Cerebellar cortex (tissue), 1 donor: ENCODE data around the gene QARS1.

ENCODE experiments used
- DNase-seq: peaks from one replicate; pipeline ENCODE4 v3.0.0-alpha.2; 2015; ENCODE audit warnings: low spot score

QARS1 gene

DNA sequence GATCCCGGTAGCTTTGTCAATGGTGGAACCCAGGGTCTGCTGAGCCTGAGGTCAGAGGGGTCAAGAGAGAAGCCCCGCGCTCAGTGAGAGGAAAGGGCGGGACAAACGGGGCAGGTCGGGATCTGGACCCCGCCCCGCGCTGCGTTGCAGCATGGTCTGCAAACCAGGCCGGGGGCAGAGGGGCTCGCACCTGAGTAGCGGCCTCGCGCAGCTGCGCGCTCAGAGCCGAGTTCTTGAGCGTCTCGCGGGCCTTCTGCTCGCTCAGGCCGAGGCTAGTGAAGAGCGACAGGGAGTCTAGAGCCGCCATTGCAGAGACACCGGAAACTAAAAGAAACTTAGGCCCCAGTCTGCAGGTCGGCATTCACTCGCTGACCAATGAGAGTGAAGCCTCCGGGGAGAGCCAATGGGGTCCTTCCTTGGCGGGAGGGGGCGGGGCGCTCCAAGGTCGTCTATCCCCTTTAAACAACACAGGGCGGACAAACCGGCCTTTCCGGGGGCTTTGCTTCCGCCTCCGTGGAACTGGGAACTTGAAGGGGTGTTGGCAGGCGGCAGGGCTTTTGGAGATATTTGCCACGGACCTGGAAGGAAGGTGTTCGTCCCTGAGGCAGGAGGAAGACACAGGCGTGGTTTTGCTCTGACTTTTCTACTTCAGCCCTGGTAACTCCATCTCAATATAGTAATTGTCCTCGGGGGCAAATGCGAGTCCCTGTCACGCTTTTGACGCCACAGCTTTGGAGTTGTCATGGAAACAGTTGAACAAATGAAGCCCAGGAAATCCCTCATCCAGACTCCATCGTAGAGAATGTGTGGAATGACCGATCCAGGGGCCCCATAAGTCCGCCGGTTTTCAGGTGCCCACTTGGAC is at the start of gene QARS1:
Gene QARS1 (minus strand): TSS at position 331 of the 865 bp plus-strand sequence. CDS start 24 bp downstream, at position 307.
- DNase-seq: peak; percentile 97

- DNase-seq: no peak
Measured at GRCh38 chr3:49153349-49153912, 48.9 kb upstream of the QARS1 start.

DNA sequence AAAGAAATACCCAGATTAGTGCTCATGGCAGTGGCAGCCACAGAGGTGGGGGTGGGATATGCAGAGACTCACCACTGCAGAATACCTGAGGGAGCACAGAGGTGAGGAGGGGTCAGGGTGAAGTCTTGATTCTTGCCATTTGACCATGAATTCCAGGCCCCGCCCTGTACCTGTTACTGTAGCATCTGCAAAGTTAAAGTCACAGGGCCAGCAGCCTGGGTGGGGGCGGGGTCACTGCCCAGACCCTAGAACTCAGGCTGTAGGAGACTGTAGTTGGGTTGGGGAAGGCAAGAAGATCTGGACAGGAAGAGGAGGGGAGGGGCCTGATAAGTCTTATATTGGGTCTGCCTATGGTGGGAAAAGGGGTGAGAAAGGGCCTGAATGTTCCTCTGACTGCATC is 47.1 kb upstream of the QARS1 start:
- no peak for DNase-seq

GRCh38 chr3:49148159-49148558 is 43.6 kb upstream of the QARS1 start:
- no peak for DNase-seq

GRCh38 chr3:49140080-49140479 is 35.5 kb upstream of the QARS1 start:
- no peak for DNase-seq

- DNase-seq: no peak
Measured at GRCh38 chr3:49135499-49135898, 30.9 kb upstream of the QARS1 start.

DNA sequence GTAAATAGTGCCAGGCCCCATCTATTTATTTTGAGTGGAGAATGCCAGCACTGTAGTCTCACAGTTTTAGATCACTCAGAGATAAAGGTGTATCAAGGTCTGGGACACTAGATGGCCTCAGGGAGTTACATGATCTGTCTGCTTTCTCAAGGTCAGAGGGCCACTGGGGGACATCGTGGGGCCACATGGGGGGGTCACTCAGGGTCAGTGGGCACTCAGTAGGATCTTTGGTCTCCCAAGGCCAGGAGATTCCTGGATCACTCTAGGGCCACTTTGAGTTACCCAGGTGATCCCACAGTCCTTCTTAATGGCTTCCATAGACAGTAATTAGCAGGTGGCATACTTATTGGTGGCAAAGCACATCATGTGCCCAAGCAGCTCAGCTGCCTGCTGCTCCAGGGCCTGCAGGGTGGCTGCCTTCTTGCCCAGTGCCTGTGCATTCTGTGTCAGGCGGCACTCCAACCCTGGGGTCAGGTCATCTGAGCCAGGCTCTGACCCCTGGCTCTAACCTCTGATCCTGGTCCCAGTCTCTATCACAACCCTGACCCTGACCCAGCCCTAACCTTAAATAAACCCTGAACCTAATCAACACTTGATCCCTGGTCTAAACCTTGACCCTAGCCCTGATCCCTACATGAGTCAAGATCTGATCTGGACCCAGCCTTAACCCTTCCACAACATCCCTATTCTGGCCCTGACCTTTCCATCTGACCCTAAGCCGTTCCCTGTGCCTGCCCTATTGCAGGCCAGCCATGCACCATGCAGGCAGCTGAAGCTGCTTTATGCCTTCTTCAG is 30.1 kb upstream of the QARS1 start:
- no peak for DNase-seq

DNA sequence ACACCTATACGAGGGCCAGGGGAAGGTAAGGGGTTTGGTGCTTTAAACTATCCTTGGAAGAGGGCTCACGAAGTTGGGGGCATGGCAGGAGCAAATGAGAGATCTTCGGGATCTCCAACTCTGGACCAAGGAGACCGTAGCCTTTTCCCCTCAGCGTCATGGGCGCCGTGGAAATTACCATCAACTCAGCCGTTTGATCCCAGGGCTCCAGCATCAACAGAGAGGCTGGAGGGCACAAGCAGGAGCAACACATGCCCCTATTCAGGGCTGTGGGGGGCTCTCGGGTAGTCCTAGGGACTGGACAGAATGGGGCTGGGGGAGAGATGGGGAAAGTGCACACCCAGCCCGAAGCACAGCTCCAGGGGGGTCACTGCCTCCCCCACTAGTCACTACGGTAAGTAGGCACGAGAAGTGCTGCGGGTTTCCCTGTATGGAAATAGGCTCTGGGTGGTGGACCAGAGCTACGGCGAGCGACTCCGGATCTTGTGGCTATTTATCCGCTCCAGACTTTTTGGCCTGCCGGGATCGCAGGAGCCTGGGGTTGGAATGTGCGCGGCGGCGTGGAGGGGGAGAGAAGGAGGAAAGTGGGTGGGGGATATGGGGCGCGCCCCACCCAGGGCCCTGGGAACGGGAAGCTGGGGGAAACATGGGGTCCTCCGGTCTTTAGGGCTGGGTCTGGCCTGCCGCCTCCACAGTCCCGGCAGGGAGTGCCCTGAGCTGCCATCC is 28.8 kb upstream of the QARS1 start:
- DNase-seq: peak; percentile 90

DNA sequence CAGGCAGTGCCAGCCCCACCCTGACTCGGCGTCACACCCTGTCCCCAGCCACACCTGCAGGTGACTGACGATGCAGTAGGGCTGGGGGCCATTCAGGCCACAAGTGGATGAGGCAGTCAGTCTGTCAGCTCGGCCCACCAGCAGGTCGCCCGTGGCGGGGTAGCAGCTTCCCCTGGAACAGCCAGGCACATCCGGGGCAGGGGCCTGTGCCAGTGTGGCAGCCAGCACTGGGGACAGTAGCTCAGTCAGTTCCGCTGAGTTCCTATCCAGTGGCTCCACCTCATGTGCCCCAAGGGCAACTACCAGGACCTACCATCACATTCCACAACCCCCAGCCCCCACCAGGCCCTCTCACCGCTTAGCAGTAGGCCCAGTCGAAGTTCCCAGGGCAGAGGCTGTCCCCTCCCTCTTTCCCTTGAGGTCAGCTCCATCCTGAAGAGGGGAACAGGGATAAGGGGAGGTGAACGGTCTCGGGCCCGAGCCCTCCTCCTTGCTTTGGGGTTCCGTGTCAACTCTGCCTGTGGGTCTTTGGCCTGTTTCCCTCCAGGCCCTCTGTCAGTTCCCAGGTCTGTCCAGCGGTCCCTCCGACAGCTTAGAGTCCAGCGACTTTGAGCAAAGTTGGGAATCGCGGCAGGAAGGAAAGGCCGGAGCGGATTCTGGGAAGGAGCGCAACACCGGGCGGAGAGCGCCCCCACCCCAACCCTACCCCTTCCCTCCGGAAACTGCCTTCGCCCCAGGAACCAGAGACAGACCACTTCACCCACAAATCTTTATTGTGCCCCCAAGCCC is 28.1 kb upstream of the QARS1 start, which contains the start of gene LAMB2:
Gene LAMB2 (minus strand): TSS at position 614 of the 789 bp plus-strand sequence. CDS start 183 bp downstream, at position 431.
- peak; percentile 78 for DNase-seq

GRCh38 chr3:49132073-49132436 is 27.5 kb upstream of the QARS1 start:
- no peak for DNase-seq

DNA sequence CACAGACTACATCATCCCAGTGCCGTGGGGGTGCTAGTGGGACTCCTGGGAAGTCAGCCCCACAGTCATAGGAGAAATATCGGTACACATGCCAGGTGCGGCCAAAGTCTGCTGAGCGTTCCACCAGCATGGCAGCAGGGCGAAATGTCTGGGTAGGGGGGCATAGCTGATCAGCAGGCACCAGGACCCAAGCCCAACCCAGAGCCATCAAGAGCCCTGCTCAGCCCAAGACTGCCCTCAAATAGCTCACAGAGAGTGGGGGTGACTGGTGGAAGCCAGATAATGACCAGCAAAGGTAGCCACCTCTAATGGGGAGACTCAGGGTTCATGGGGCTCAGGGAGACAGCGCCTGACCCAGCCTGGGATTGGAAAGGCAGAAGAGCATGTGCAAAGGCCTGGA is 27.0 kb upstream of the QARS1 start:
- DNase-seq: no peak

DNA sequence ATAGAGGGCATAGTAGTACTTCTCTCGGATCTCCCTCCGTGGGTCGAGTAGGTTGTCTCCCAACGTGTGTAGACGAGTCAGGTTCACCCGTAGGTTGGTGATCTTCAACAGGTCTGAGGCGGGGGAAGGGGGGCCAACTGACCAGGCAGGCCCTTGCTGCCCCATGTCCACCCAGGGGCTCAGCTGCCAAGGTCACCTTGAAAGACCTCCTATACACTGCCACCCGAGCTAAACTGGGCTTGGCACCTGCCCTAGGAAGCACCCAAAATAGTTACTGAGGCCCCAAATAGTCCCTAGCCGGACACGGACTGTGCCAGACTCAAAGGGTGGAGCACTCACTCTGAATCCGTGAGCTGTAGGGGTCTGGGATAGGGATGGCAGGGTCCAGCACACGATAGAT is 26.5 kb upstream of the QARS1 start:
- DNase-seq: no peak

GRCh38 chr3:49124991-49125670 is 20.6 kb upstream of the QARS1 start:
- peak; percentile 41 for DNase-seq

GRCh38 chr3:49124203-49124602 is 19.6 kb upstream of the QARS1 start:
- DNase-seq: no peak

DNA sequence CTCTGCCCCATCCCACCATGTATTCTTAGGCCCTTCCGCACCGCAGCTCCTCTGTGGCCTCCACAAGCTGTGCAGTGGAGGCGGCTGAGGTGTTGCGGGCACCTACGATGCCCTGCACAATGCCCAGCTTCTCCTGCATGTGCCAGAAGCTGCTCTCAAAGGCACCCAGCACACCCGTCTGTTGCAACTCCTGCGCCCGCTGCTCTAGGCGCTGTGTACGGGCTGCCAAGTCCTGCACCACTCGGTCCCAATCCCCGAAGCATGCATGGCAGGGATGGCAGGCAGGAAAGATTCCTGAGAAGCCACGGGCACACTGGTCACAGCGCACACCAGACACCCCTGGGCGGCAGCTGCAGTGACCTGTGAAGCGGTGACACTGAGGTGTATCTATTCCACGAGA is 19.1 kb upstream of the QARS1 start:
- no peak for DNase-seq

GRCh38 chr3:49122886-49123545 is 18.5 kb upstream of the QARS1 start:
- no peak for DNase-seq

DNA sequence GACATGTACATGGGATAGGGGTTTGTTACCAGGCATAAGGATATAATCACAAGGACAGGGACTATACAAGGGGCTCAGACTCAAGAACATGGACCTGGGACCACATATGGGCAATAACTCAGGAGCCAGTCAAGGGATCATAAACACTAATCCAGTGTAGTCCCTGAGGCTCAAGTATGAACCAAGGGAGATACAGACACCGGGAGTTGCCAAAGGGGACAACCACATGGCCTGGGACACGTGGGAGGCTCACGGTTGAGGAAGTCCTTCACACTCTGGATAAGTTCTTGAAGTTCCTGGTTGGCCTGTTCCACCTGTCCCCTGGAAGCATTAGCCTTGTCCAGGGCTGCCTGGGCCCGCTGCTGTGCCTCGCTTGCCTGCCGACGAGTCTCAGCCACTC is 17.9 kb upstream of the QARS1 start:
- no peak for DNase-seq

DNA sequence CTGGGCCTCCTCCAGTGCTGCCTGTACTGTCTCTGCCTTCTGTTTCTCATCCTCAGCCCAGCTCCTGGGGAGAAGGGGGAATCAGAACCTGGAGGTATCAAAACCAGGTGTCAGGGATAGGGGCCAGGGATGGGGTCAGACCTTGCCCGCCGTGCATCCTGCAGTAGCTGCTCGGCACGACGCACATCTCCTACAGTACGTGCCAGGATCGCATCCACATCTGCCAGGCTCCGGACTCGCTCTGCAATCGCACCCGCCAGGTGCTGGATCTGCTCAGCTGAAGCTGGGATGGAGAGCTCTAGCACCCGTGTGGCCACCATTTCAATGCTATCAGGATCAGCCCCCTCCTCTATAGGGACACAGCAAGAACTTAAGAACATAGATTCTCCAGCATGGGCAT is 17.5 kb upstream of the QARS1 start:
- no peak for DNase-seq

DNA sequence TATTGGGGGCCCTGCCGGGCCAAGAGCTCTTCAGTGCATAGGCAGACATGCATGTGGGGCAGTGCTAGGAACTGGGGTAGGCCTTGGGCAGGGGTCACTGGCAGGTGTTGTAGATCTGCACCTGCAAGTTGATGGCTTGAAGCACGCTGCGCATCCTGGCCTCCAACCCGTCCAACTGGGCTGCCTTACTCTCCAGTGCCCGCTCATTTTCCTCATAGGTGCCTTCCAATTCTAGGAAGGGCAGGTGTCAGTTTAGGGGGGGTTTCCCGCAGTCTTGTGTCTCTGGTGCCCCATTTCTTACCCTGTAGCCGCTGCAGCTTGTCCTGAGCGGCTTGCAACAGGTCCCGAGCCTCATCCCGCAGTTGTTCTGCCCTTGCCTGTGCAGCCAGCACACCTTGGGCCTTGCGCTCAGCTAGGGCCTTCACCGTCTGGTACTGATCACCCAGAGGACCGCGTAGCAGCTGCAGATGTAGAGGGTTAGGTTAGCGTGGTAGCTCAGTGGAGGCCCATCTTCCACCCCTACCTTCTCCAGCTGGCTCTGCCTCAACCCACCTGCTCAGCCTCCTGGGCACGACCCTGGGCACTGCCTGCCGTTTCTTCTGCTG is 16.7 kb upstream of the QARS1 start:
- peak; percentile 20 for DNase-seq
